ENCODE data around the gene EFHD1.

The EFHD1 gene

GRCh38 chr2:232649033-232649432 lies 15.6 kb downstream of the EFHD1 start:
- no peak for TF ChIP-seq POLR2A (IDR thresholded peaks at IDR 0.05; ENCODE audit: low read depth, low read length)
- DNase-seq (ENCODE audit: insufficient read length, low spot score), result no peak
- FAIRE-seq, result no peak

- FAIRE-seq, result no peak
- no peak for DNase-seq (ENCODE audit: insufficient read length, low spot score)
- TF ChIP-seq POLR2A (IDR thresholded peaks at IDR 0.05; ENCODE audit: low read depth, low read length), result no peak
Measured at GRCh38 chr2:232652505-232652851, 19.1 kb downstream of the EFHD1 start.

GRCh38 chr2:232653441-232653840 lies 20.0 kb downstream of the EFHD1 start:
- TF ChIP-seq POLR2A (IDR thresholded peaks at IDR 0.05; ENCODE audit: low read depth, low read length), result no peak
- FAIRE-seq (no peak), DNase-seq (ENCODE audit: insufficient read length, low spot score) (no peak)

GRCh38 chr2:232655392-232655791 lies 22.0 kb downstream of the EFHD1 start:
- FAIRE-seq (no peak), DNase-seq (ENCODE audit: insufficient read length, low spot score) (no peak)
- no peak for TF ChIP-seq POLR2A (IDR thresholded peaks at IDR 0.05; ENCODE audit: low read depth, low read length)

GRCh38 chr2:232658217-232658785 lies 24.9 kb downstream of the EFHD1 start:
- no peak for TF ChIP-seq POLR2A (IDR thresholded peaks at IDR 0.05; ENCODE audit: low read depth, low read length)
- DNase-seq (ENCODE audit: insufficient read length, low spot score) (no peak), FAIRE-seq (no peak)

GRCh38 chr2:232659359-232659758 lies 26.0 kb downstream of the EFHD1 start:
- FAIRE-seq (no peak), DNase-seq (ENCODE audit: insufficient read length, low spot score) (no peak)
- TF ChIP-seq POLR2A (IDR thresholded peaks at IDR 0.05; ENCODE audit: low read depth, low read length), result no peak

GRCh38 chr2:232662486-232663260 lies 29.3 kb downstream of the EFHD1 start:
- DNase-seq (ENCODE audit: insufficient read length, low spot score), result no peak
- no peak for TF ChIP-seq POLR2A (IDR thresholded peaks at IDR 0.05; ENCODE audit: low read depth, low read length)
- FAIRE-seq, result no peak

GRCh38 chr2:232666051-232666805 lies 32.8 kb downstream of the EFHD1 start:
- FAIRE-seq (no peak), DNase-seq (ENCODE audit: insufficient read length, low spot score) (no peak)
- TF ChIP-seq POLR2A (IDR thresholded peaks at IDR 0.05; ENCODE audit: low read depth, low read length), result no peak

GRCh38 chr2:232667989-232668583 lies 34.7 kb downstream of the EFHD1 start:
- TF ChIP-seq POLR2A (IDR thresholded peaks at IDR 0.05; ENCODE audit: low read depth, low read length), result no peak
- DNase-seq (ENCODE audit: insufficient read length, low spot score) (no peak), FAIRE-seq (no peak)

GRCh38 chr2:232668805-232669444 lies 35.5 kb downstream of the EFHD1 start:
- no peak for TF ChIP-seq POLR2A (IDR thresholded peaks at IDR 0.05; ENCODE audit: low read depth, low read length)
- FAIRE-seq, result no peak
- DNase-seq (ENCODE audit: insufficient read length, low spot score), result no peak

- FAIRE-seq (no peak), DNase-seq (ENCODE audit: insufficient read length, low spot score) (no peak)
- no peak for TF ChIP-seq POLR2A (IDR thresholded peaks at IDR 0.05; ENCODE audit: low read depth, low read length)
Measured at GRCh38 chr2:232672588-232672987, 39.2 kb downstream of the EFHD1 start.

- FAIRE-seq (no peak), DNase-seq (ENCODE audit: insufficient read length, low spot score) (no peak)
- TF ChIP-seq POLR2A (IDR thresholded peaks at IDR 0.05; ENCODE audit: low read depth, low read length), result no peak
Measured at GRCh38 chr2:232674491-232674890, 41.1 kb downstream of the EFHD1 start.

- TF ChIP-seq POLR2A (IDR thresholded peaks at IDR 0.05; ENCODE audit: low read depth, low read length), result no peak
- DNase-seq (ENCODE audit: insufficient read length, low spot score), result no peak
- no peak for FAIRE-seq
Measured at GRCh38 chr2:232675381-232675780, 42.0 kb downstream of the EFHD1 start.

GRCh38 chr2:232680006-232680405 lies 46.6 kb downstream of the EFHD1 start:
- FAIRE-seq, result no peak
- no peak for TF ChIP-seq POLR2A (IDR thresholded peaks at IDR 0.05; ENCODE audit: low read depth, low read length)
- DNase-seq (ENCODE audit: insufficient read length, low spot score), result no peak
